OCI-LY7 (cell line): ENCODE measurements around the gene TRAF2.
A peak's percentile ranks its signal among the peaks of the same experiment; 100 is the strongest.

ENCODE experiments used
- CTCF ChIP-seq: fragments of 200-600 bp; sonication (generic); conservative IDR thresholded peaks from 2 replicates; pipeline ENCODE4 v1.5.1; 2014; ENCODE audit warnings: mild to moderate bottlenecking, antibody characterized with exemption, low read length, moderate library complexity, mixed read lengths
- EZH2phosphoT487 ChIP-seq: fragments of 200-600 bp; sonication (generic); IDR thresholded peaks from 2 replicates; pipeline ENCODE4 v1.6.1; 2018; ENCODE audit warnings: low read depth, borderline replicate concordance, mild to moderate bottlenecking, mixed run types, antibody characterized with exemption, low read length, moderate library complexity, mixed read lengths

GRCh38 chr9:136853596-136854112 is 32.7 kb upstream of the TRAF2 start:
- TF ChIP-seq CTCF: 0 out of 2 replicates have a peak, but pooled peaks have one; percentile 30
- no peak for TF ChIP-seq EZH2phosphoT487
